Bronchial epithelial cell (primary cell): ENCODE results near the gene RABL2B. TPM values are rescaled to one million over a fixed set of nuclear protein-coding genes. Genes with fewer than 3 reads are reported as not detected.

Experiments
- DNase-seq: peaks from one replicate; pipeline ENCODE4 v3.0.0-alpha.2; 2010; ENCODE audit warnings: low read depth
- FAIRE-seq: peaks from 2 replicates; lab custom pipeline; 2011; peaks lifted over from hg19 to GRCh38; lab: Jason Lieb, UNC
- H3K27me3 ChIP-seq: 2 replicates; pipeline ENCODE4 v1.5.1; 2011; ENCODE audit warnings: low read length; ENCODE audit not compliant: control insufficient read depth, insufficient read depth
- H3K36me3 ChIP-seq: 2 replicates; pipeline ENCODE4 v1.5.1; 2011; ENCODE audit warnings: low read length; ENCODE audit not compliant: control insufficient read depth, insufficient read depth
- H3K4me3 ChIP-seq: 2 replicates; pipeline ENCODE4 v1.5.1; 2011; ENCODE audit warnings: mild to moderate bottlenecking, low read depth, low read length, control low read depth
- CTCF ChIP-seq: IDR thresholded peaks from 2 replicates; pipeline ENCODE4 v1.5.1; 2011; ENCODE audit warnings: mild to moderate bottlenecking, moderate library complexity, low read length, control low read depth, inconsistent platforms; ENCODE audit not compliant: insufficient read depth, severe bottlenecking
- total RNA-seq: library from RNA; depleted of rRNA; stranded (reverse); fragments of >200 nt; gene quantifications from 2 replicates; pipeline ENCODE4 v1.2.1, GENCODE V29; 2014

RABL2B gene
- total RNA-seq, 1 donor from 2014 or later: 4.5 TPM

GRCh38 chr22:50730013-50730891 is 53.2 kb downstream of the RABL2B start:
- no peak for TF ChIP-seq CTCF
- FAIRE-seq: peak; percentile 18
- no peak overlapping the region for H3K4me3 ChIP-seq
- H3K36me3 ChIP-seq: no peaks in the 10 kb centered on the region
- no peak for DNase-seq
- H3K27me3 ChIP-seq: no peaks in the 10 kb centered on the region

GRCh38 chr22:50729391-50730012 is 53.9 kb downstream of the RABL2B start:
- H3K4me3 ChIP-seq: no peak overlapping the region
- FAIRE-seq (no peak), DNase-seq (no peak)
- no peaks in the 10 kb centered on the region for H3K27me3 ChIP-seq
- TF ChIP-seq CTCF: no peak
- H3K36me3 ChIP-seq: no peaks in the 10 kb centered on the region

- no peaks in the 10 kb centered on the region for H3K27me3 ChIP-seq
- FAIRE-seq (no peak), DNase-seq (no peak)
- TF ChIP-seq CTCF: no peak
- peaks cover 5% of the 10 kb centered on the region for H3K36me3 ChIP-seq
- no peak overlapping the region for H3K4me3 ChIP-seq
Observed at GRCh38 chr22:50728523-50728931, 54.9 kb downstream of the RABL2B start.

- H3K4me3 ChIP-seq: no peak overlapping the region
- no peaks in the 10 kb centered on the region for H3K27me3 ChIP-seq
- DNase-seq (no peak), FAIRE-seq (no peak)
- H3K36me3 ChIP-seq: peaks cover 6% of the 10 kb centered on the region
- no peak for TF ChIP-seq CTCF
Observed at GRCh38 chr22:50727678-50728522, 55.5 kb downstream of the RABL2B start.

GRCh38 chr22:50726643-50727340 is 56.6 kb downstream of the RABL2B start:
- no peak for DNase-seq
- no peak for FAIRE-seq
- H3K36me3 ChIP-seq: peaks cover 6% of the 10 kb centered on the region
- no peak for TF ChIP-seq CTCF
- H3K27me3 ChIP-seq: no peaks in the 10 kb centered on the region
- H3K4me3 ChIP-seq: no peak overlapping the region
